ENCODE results near the gene TFIP11. TPM values are rescaled to one million over a fixed set of nuclear protein-coding genes. Genes with fewer than 3 reads are reported as not detected.

Gene TFIP11
- total RNA-seq, 4 donors from 2014 or later = 20.3 to 38.3 (median 21.6) TPM

- no peak for ATAC-seq
- no peak for TF ChIP-seq POLR2A (IDR thresholded peaks at IDR 0.05)
- no peak for TF ChIP-seq POLR2AphosphoS5 (IDR thresholded peaks at IDR 0.05)
- TF ChIP-seq CTCF (IDR thresholded peaks at IDR 0.05) = no peak
- TF ChIP-seq EP300 (IDR thresholded peaks at IDR 0.05) = no peak
- H3K27ac ChIP-seq = no peak overlapping the region
These were observed 32.2 kb upstream of the TFIP11 start for GRCh38 chr22:26544489-26544888.

GRCh38 chr22:26542831-26543230 is 30.6 kb upstream of the TFIP11 start:
- no peak for TF ChIP-seq POLR2AphosphoS5 (IDR thresholded peaks at IDR 0.05)
- TF ChIP-seq EP300 (IDR thresholded peaks at IDR 0.05) = no peak
- TF ChIP-seq POLR2A (IDR thresholded peaks at IDR 0.05) = no peak
- TF ChIP-seq CTCF (IDR thresholded peaks at IDR 0.05) = no peak
- ATAC-seq = no peak
- H3K4me3 ChIP-seq = no peak overlapping the region
- no peak overlapping the region for H3K27ac ChIP-seq
- WGBS, 2 donors (ENCODE audit: low coverage in 1 of 2) = 46 to 100% methylated on average over 1 to 2 of the region's 3 CpGs
- no peaks in the 10 kb centered on the region for H3K4me1 ChIP-seq
- H3K27me3 ChIP-seq = no peaks in the 10 kb centered on the region
- no peaks in the 10 kb centered on the region for H3K9me3 ChIP-seq
- H3K36me3 ChIP-seq = peaks cover 0 to 34% of the 10 kb centered on the region in 2 donors

More at GRCh38 chr22:26544489-26544888, 32.2 kb upstream of the TFIP11 start:
- Histone ChIP-seq H3K9me3 (no peaks in the 10 kb centered on the region), H3K4me1 (no peaks in the 10 kb centered on the region), H3K4me3 (no peak overlapping the region), H3K36me3 (peaks cover 0 to 27% of the 10 kb centered on the region in 2 donors), H3K27me3 (no peaks in the 10 kb centered on the region)
- WGBS, 2 donors (ENCODE audit: low coverage in 1 of 2) = no CpG with 5 or more reads among the region's 1 CpG

GRCh38 chr22:26541167-26541819 is 29.0 kb upstream of the TFIP11 start:
- no peaks in the 10 kb centered on the region for H3K4me1 ChIP-seq
- 97% methylated on average over 5 of the region's 47 CpGs; no CpG with 5 or more reads in 1 of the 2 donors for WGBS, 2 donors (ENCODE audit: low coverage in 1 of 2)
- H3K27ac ChIP-seq = no peak overlapping the region
- peaks cover 0 to 41% of the 10 kb centered on the region in 2 donors for H3K36me3 ChIP-seq
- no peaks in the 10 kb centered on the region for H3K27me3 ChIP-seq
- TF ChIP-seq EP300 (IDR thresholded peaks at IDR 0.05) = no peak
- no peak overlapping the region for H3K4me3 ChIP-seq
- ATAC-seq = no peak
- no peaks in the 10 kb centered on the region for H3K9me3 ChIP-seq

GRCh38 chr22:26540119-26540518 is 27.8 kb upstream of the TFIP11 start:
- TF ChIP-seq POLR2A (IDR thresholded peaks at IDR 0.05) (no peak), EP300 (IDR thresholded peaks at IDR 0.05) (no peak), POLR2AphosphoS5 (IDR thresholded peaks at IDR 0.05) (no peak), CTCF (IDR thresholded peaks at IDR 0.05) (no peak)
- Histone ChIP-seq H3K4me1 (no peaks in the 10 kb centered on the region), H3K4me3 (no peak overlapping the region), H3K27ac (no peak overlapping the region), H3K27me3 (no peaks in the 10 kb centered on the region), H3K9me3 (no peaks in the 10 kb centered on the region), H3K36me3 (peaks cover 0 to 48% of the 10 kb centered on the region in 2 donors)
- 100% methylated on average over 1 to 2 of the region's 2 CpGs for WGBS, 2 donors (ENCODE audit: low coverage in 1 of 2)
- no peak for ATAC-seq

- Histone ChIP-seq H3K4me1 (no peaks in the 10 kb centered on the region), H3K27me3 (no peaks in the 10 kb centered on the region), H3K9me3 (no peaks in the 10 kb centered on the region), H3K36me3 (peaks cover 0 to 50% of the 10 kb centered on the region in 2 donors), H3K27ac (no peak overlapping the region), H3K4me3 (no peak overlapping the region)
- no peak for TF ChIP-seq CTCF (IDR thresholded peaks at IDR 0.05)
- TF ChIP-seq POLR2A (IDR thresholded peaks at IDR 0.05) = no peak
- TF ChIP-seq POLR2AphosphoS5 (IDR thresholded peaks at IDR 0.05) = no peak
- TF ChIP-seq EP300 (IDR thresholded peaks at IDR 0.05) = no peak
- 71% methylated on average over 1 of the region's 3 CpGs; no CpG with 5 or more reads in 1 of the 2 donors for WGBS, 2 donors (ENCODE audit: low coverage in 1 of 2)
- ATAC-seq = no peak
These were observed 24.5 kb upstream of the TFIP11 start for GRCh38 chr22:26536762-26537134.
